GM19023 (cell line): ENCODE data around the gene CCNDBP1.
"Not testable (repeated sequence)": the region's sequence is repeated elsewhere in the genome, so short reads cannot be mapped to it uniquely, and the experiment has no call there.

Experiments
- ATAC-seq: cut with Tn5 transposase; IDR thresholded peaks from one replicate; pipeline ENCODE4 v1.9.1; 2021; ENCODE audit warnings: mild to moderate bottlenecking, moderate library complexity; ENCODE audit not compliant: unreplicated experiment

The CCNDBP1 gene

DNA sequence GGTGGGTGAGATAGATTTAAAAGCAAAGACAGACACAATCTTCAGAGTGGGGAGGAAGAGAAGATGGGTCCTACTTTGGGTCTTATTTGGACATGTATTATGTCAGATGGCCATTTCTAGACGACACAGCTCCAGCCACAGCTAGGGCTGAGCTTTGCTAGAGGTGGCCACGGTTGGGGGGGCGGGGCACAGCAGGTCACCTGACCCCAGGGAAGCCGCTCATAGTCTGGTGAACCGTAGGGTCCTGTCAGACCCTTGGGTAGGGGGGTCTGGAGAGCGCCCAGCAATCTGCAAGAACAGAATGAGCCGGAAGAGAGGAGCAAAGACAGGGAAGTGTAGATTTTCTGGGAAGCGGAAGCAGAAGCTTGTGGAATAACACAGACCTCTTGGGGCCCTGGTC, 29.0 kb downstream of the CCNDBP1 start:
- no peak for ATAC-seq

DNA sequence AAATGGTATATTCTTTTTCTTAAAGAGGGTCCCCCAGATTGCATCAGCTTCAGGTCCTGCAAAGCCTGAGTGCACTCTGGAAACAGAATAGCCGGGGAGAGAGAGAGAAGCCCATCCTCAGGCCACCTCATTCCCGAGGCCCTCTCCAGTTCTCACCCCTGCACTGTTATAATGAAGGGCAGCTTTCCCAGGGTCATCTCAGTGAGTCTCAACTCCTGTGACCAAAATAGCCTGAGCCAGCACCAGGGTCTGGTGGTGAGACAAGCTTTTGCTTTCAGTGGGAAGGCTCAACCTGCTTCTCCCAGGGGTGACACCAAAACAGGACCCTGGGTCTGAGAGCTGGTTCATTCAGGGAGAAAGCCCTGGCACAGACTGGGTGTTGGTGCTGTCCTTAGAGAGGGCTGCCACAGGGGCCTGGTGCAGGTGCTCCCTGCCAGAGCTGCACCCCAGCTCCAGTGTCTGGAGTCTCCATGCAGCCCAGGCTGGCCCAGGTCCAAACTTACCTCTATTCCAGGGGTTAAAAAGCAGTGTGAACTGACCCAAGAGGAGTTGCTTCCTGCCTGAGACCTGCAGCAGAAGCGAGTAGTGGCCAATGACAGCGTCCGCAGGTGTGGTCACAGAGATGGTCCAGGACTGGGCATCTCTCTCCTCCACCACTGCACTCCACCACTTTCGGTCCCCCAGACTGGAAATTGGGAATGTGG, 29.5 kb downstream of the CCNDBP1 start:
- ATAC-seq, result no peak

DNA sequence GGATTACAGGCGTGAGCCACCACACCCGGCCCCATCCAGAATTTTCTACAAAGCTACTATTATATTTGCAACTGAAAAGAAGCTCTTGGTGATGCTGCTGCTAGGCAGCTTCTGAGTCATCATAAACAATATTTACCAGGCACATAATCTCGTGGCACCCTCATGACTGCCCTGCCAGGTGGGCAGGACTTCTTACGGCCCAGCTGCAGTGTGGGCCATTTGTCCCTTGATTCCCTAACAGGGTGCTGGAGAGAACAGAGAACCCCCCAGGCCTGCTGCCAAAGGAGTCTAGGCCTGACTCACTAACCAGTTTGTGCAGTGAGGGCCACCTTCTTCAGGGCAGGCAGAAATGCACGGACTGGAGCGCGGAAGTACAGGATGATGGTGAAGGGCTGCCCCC, 30.8 kb downstream of the CCNDBP1 start:
- no peak for ATAC-seq

DNA sequence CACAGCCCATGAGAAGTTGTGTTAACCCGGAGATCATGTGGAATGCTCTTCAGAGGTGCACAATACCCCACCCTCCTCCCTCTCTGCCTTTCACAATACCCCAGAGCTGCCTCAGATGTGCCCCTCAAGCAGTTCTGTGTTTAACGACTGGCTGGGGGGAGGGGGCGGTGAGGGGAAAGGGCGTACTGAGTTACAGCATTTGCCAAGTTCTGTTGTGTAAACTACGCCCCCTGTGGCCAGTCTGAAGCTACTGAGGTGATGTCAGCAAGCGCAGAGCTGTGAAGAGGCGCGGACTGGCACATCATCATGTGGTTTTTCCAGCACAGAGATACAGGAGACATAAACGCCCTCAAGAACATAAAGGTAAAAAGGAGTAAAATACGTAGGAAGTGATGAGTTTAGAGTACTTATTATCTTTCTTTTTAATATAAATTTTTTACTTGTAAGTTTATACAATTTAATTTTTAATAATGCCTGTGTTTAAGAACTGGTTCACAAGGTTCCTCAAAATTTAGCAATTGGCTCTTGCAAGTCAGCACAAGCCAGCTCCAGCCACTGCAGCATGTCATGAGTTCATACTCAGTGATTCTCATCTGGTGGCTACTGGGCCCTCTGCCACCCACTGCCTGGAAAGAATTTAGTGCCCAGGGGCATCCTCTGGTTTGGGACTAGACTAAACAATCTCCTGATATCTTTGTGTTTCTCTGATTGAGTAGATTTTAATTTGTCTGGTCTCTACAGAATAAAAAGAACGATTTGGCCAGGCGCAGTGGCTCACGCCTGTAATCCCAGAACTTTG, 33.9 kb downstream of the CCNDBP1 start:
- ATAC-seq, result no peak

DNA sequence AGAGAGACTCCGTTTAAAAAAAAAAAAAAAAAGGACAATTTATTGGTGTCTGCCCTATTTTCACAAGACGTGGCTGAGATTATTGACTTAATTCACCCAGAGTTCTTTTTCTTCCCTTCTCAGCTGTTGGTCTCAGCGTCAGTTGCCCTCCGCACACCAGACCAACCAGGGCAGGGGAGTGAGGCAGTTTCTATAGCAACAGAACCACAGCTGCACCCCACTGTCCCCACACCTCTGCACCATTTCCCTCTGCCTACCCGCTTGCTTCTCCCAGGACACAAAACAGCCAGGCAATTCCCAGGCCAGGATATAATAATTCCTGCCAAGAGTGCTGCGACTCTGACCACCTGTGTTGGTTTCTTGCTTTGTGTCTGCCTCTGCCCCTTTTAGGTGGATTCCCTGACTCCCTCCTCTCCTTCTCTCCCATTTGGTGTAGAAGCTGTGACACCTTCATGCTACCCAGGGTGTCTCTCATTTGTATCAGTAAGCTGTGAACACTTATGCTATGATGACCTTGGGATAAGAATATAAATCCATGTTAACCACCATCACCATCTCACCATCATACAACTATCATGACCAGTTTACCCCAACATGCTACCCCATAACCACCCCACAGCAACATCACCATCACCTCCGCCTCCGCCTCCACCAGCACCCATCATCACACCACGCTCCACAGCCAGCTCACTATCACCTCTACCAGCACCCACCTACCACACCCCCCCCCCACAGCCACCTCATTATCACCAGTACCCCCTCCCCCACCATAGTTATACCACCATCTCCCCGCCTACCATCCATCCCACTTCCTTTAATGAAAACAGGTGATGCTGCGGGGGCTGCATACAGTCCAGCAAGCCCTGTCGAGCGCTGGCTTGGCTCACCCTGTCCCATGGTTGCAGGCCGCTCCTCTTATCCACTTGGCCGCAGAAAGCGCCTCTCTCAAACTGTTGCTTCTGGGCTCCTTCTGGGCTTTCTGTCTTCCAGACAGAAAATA, 35.0 kb downstream of the CCNDBP1 start:
- ATAC-seq, result no peak

DNA sequence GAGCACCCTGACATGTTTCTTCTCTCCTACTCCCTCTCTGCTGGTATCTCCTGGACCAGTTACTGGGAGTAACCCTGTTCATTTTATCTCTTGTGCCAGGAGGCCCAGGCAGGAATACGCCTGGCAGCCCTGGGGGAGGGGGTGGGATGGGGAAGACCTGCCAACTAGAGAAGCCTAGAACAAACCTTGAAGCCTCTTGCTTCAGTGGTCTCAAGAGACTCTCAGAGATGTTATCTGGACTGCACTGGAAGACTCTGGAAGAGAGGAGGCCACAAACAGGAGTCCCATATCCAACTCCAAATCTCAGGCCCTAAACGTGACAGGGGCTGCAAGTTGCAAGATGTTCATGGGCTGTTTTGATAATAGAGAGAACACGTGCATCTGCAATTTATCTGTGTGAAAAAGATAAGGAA, 35.8 kb downstream of the CCNDBP1 start, which contains the start of gene EPB42:
TSS of gene EPB42 (minus strand) at position 28 of the 413 bp plus-strand sequence. CDS start 193 bp downstream, outside the sequence.
- no peak for ATAC-seq

DNA sequence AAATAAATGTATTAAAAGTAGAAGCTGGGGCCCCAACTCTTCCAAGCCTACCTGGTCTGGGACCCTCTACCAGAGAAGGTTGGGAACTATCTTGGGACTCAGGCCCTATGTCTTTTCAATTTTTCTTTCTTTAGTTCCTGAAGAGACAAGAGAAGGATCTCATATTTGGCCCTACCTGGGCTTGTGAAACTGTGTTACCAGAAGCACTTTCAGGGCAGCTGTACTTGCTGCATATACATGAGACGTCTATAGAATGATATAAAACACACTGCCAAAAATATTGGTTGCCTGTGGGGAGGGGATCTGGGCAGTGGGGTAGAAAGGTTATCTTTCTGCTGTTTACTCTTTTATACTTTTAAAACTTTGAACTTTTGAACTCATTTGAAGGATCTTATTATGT, 36.2 kb downstream of the CCNDBP1 start:
- no peak for ATAC-seq

DNA sequence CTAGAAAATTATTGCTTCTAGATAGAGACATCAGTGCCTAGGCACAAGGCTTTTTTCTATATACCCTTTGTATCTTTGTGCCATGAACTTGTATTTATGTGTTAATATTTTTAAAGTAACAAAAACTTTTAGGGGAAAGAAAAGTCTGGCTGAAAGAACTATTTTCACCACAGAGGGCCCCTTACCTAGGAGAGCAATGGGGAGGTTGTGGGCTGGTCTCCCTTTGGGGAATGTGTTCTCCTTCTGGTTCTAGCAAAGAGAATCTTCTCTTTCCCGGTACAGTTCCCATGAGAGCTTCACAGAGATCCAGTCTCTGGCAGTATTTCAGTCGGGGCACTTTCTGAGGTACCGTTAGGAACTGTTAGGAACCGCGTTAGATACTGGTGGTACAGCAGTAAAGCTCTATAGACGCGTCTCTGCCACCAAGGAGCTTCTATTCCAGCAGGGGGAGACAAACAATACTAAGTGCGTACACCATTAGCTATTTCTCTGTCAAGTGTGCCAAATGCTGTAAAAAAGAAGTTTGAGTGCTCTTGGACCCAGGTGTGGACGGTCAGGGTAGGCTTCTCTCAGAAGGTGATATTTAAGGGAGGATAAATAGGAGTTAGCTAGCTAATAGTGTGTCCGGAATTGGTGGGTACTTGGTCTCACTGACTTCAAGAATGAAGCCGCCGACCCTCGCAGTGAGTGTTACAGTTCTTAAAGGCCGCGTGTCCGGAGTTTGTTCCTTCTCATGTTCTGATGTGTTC, 40.2 kb downstream of the CCNDBP1 start:
- ATAC-seq, result no peak

DNA sequence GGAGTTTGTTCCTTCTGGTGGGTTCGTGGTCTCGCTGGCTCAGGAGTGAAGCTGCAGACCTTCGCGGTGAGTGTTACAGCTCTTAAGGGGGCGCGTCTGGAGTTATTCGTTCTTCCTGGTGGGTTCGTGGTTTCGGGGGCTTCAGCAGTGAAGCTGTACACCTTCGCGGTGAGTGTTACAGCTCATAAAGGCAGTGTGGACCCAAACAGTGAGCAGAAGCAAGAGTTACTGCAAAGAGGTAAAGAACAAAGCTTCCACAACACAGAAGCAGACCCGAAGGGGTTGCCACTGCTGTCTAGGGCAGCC, 40.7 kb downstream of the CCNDBP1 start:
- not testable (repeated sequence) for ATAC-seq

DNA sequence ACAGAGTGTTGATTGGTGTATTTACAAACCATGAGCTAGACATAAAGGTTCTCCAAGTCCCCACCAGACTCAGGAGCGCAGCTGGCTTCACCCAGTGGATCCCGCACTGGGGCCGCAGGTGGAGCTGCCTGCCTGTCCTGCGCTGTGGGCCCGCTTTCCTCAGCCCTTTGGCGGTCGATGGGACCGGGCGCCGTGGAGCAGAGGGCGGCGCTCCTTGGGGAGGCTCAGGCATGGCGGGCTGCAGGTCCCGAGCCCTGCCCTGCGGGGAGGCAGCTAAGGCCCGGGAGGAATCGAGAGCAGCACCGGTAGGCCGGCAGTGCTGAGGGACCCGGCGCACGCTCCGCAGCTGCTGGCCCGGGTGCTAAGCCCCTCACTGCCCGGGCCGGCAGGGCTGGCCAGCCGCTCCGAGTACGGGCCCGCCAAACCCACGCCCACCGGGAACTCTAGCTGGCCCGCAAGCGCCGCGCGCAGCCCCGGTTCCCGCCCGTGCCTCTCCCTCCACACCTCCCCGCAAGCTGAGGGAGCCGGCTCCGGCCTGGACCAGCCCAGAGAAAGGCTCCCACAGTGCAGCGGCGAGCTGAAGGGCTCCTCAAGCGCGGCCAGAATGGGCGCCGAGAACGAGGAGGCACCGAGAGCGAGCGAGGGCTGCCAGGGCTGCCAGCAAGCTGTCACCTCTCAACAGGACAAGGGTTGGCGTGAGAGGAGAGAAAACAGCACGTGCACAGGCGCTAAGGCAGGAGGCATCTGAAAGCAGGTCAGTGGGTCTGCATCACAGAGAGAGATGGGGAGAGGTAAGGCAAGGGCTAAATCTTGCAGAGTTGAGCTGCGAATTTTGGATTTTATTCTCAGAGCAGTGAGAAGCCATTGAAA, 41.5 kb downstream of the CCNDBP1 start:
- ATAC-seq, result no peak

DNA sequence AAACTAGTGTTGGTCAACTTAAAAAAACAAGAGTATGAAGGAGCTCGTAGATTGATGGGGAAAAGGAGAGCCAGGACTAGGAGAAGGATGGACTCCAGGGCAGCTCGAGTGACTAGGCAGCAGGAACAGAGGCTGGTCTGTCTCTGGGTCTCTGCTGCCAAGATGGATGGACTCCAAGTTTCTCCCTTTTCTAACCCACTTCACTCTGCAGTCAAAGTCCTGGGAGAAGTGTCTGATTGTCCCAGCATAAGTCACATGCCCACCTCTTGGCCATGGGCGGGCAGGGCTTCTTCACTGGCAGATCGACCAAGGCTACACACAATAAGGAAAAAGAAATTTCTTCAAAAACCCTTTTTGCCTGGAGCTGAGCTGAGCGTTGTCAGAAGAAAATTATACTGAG, 44.8 kb downstream of the CCNDBP1 start:
- ATAC-seq, result no peak

DNA sequence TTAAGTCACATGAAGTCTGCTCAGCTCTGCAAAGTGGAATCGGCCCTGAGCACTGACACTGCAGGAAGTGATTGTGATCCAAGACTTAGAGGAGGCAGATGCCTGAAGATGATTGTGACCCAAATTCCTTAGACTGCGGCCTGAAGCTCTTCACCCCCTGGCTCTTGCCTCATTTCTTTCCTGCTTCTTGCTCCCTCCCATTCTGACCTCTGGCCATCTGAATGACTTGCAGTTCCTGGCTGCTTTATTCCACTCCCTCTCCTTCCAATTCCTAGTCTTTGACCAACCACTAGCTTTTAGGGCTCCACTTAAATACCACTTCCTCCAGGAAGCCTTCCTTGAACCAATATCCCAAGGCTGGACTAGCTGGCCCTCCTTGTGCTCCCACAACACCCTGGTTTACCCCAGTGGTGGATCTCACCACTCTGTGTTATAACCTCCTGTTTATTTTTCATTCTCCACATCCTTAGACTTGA, 45.5 kb downstream of the CCNDBP1 start:
- no peak for ATAC-seq

DNA sequence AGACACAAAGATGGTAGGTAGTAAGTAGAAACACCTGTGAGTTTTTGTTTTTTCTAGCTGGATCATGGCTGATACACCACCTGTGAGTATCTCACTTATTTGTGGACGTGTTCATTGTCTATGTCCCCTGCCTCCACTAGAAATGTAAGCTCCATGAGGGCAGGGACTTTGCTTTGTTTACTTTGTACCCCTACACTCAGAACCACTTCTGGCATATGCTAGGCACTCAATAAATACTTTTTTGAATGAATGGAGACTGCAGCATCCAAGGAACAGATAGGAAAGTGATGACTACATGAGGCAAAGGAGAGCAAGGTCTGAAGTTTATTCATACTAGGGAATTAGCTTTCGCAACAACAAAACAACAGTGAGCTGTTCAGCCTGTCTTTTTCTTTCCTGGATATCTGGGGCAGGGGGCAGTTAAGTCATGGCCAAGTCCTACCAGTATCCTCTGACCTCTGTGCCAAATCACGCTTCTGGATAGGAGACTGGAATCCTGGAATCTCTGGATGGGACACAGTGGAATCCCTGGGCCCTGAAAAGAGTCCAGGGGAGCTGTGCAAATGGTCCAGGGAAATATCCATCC, 47.2 kb downstream of the CCNDBP1 start:
- no peak for ATAC-seq

DNA sequence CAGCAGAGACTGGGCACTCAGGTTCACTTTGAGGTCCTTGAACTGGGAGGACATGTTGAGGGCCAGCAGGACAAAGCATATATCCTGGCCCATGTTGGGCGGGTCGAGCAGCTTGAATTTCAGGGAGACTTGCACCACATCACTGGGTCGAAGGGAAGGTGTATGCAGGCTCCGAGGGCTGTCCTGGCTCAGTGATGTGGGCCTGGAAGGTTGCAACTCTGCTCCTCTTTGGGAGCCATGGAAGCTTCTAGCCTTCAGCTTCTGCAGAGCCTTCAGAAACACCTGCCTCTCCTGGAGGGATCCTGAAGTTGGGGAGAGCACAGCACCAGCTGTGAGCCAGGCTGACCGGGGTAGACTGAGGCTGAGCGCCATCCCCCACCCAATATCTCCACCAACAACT, 50.3 kb downstream of the CCNDBP1 start:
- no peak for ATAC-seq

DNA sequence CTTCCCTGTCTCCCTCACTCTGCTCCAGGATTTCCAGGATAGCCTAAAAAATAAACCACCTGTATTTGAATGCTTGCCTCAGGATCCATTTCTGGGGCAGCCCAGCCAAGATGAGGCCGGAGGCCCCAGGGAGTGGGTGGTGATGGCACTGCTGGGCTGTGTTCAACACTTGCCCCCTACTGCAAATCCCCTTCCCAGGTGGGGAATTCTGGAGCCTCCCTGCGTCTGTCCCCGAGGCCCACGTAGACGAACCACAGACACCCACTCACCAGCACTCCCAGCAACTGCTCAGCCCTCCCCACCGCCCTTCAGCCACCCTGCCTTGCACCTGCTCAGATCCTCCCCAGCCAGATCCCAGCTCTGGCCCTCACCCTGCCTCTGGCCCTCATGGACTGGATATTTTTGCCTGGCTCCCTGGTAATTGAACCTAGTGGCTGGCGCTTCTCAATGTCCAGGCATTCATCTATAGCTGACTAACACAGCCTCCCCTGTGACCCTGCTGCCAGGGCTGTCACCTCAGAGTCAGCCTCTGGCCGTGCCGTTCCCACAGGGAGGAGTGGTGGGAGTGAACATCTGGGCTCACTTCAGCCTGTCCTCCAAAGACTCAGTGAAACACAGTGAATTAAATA, 52.8 kb downstream of the CCNDBP1 start:
- no peak for ATAC-seq

DNA sequence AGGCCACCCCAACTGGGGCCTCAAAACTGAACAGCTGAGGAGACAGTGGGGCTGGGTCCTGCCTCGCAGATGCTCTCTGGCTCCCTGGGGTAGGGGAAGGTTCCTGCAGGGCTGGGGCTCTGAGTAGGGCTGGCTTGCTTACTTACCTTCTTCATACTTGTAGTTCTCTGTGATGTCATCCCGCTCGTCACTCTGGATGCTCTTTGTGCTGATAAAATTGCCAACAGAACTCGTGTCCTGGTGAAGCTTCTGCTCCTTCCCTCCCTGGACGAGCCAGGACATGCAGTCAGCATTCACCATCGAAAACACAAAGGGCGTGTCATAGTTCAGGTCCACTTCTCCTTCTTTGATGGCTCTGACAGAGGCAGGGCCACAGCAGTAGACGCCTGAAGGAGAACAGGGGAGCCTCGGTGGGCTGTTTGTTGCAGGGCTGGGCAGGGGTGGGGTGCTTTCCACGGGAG, 53.5 kb downstream of the CCNDBP1 start:
- ATAC-seq, result no peak

DNA sequence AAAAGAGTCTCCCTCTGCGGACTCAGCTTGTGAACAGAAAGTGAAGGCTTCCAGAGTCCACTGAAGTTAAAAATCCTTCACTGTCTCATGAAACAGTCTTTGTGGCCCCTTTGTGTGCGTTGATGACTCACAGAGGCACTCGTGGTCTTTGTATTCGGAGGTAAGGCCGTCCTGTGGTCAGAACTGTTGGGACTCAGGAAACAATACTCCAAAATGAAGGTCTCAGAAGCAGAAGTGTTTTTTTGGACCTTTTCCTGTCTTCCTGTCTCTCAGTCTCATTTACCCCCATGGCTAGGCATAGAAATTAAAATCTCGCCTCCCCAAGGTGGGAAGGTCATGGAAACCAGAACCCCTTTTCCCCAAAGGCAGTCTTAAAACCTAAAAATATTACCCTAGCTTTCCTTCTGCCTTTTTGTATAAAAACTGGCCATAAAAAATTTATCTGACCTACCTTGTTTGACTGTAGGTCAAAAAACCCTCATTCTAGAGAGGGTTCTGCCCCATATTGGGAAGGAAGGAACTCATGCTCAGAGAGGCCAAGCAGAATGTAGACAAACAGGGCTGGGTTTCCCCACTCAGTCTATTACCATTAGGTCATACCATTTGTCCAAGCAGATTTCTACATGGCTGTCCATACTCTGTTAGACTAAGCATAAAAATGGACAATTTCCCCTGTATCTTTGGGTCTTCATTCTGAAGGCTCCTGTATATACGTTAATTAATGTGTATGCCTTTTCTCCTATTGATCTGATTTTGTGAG, 54.7 kb downstream of the CCNDBP1 start:
- ATAC-seq, result no peak

DNA sequence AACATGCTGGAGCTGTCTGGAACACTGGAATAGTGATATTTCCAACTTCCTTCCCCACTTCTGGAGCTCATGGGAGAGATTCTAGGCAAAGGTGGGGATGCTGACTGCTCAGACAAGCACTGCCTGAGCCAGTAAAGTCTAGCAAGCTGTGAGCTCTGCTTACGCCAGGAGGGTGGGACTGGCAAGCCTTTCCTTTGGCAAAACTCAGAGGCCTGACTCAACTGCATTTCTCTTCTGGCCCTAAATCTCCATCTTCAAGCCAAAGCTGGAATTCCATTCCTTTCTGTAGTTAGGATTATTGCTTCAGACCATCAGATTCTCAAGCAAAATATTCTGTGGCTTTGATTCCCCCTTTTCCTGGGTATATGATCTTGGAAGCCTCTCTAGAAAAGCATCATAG, 55.9 kb downstream of the CCNDBP1 start:
- no peak for ATAC-seq
